OCI-LY7 (cell line): ENCODE results near the gene ZNF555. TPM values are rescaled to one million over a fixed set of nuclear protein-coding genes. Genes with fewer than 3 reads are reported as not detected.

Experiments
- BruUV-seq: library from RNA; stranded (reverse); fragments of 400-500 nt; replicated peaks from 2 replicates; lab custom pipeline; 2021; lab: Mats Ljungman, UMichigan
- CTCF ChIA-PET: fragments of 300-600 bp; sonication (Branson Sonifier 250); formaldehyde crosslinking; loops from one replicate; lab custom pipeline; 2022; ENCODE audit warnings: antibody characterized with exemption; ENCODE audit not compliant: unreplicated experiment; lab: Charles Lee
- POLR2A ChIA-PET: fragments of 300-600 bp; sonication (Branson Sonifier 250); formaldehyde crosslinking; loops from one replicate; lab custom pipeline; 2022; ENCODE audit warnings: antibody characterized with exemption; lab: Charles Lee
- DNase-seq: peaks from one replicate; pipeline ENCODE4 v3.0.0-alpha.2; 2015; ENCODE audit warnings: low spot score
- H2AFZ ChIP-seq: fragments of 200-600 bp; sonication (generic), shearing (Covaris generic); 2 replicates; pipeline ENCODE4 v1.6.1; 2014; ENCODE audit warnings: mild to moderate bottlenecking, antibody characterized with exemption, low read length, moderate library complexity
- H3K27ac ChIP-seq: fragments of 200-600 bp; sonication (generic); 2 replicates; pipeline ENCODE4 v1.5.1; 2014; ENCODE audit warnings: mixed run types, low read depth, mild to moderate bottlenecking, moderate library complexity, low read length, inconsistent platforms; ENCODE audit not compliant: poor library complexity, severe bottlenecking
- H3K36me3 ChIP-seq: fragments of 200-600 bp; sonication (generic); 2 replicates; pipeline ENCODE4 v1.6.1; 2014; ENCODE audit warnings: mild to moderate bottlenecking, antibody characterized with exemption, low read length, moderate library complexity, mixed read lengths; ENCODE audit not compliant: insufficient read depth
- H3K4me1 ChIP-seq: fragments of 200-600 bp; sonication (generic); 2 replicates; pipeline ENCODE4 v1.5.1; 2014; ENCODE audit warnings: mild to moderate bottlenecking, low read length; ENCODE audit not compliant: insufficient read depth, poor library complexity, severe bottlenecking
- H3K4me2 ChIP-seq: fragments of 200-600 bp; sonication (generic); 2 replicates; pipeline ENCODE4 v1.6.1; 2014; ENCODE audit warnings: mild to moderate bottlenecking, low read length
- H3K4me3 ChIP-seq: fragments of 200-600 bp; sonication (generic); 2 replicates; pipeline ENCODE4 v1.5.1; 2014; ENCODE audit warnings: mild to moderate bottlenecking, low read depth, low read length; ENCODE audit not compliant: poor library complexity, severe bottlenecking
- H3K79me2 ChIP-seq: fragments of 200-600 bp; sonication (generic); 2 replicates; pipeline ENCODE4 v1.6.1; 2016; ENCODE audit warnings: low read depth, mild to moderate bottlenecking, low read length, moderate library complexity, mixed read lengths; ENCODE audit not compliant: insufficient read depth
- H3K9me2 ChIP-seq: fragments of 200-600 bp; sonication (generic); 2 replicates; pipeline ENCODE4 v1.6.1; 2016; ENCODE audit warnings: mild to moderate bottlenecking, low read length, mixed read lengths; ENCODE audit not compliant: insufficient read depth
- H3K9me3 ChIP-seq: fragments of 200-600 bp; sonication (generic); 2 replicates; pipeline ENCODE4 v1.6.1; 2014; ENCODE audit warnings: mild to moderate bottlenecking, mixed run types, low read length, mixed read lengths
- H4K20me1 ChIP-seq: fragments of 200-600 bp; sonication (generic); 2 replicates; pipeline ENCODE4 v1.6.1; 2014; ENCODE audit warnings: mild to moderate bottlenecking, antibody characterized with exemption, low read length, moderate library complexity, mixed read lengths; ENCODE audit not compliant: insufficient read depth
- EZH2phosphoT487 ChIP-seq: fragments of 200-600 bp; sonication (generic); IDR thresholded peaks from 2 replicates; pipeline ENCODE4 v1.6.1; 2018; ENCODE audit warnings: low read depth, borderline replicate concordance, mild to moderate bottlenecking, mixed run types, antibody characterized with exemption, low read length, moderate library complexity, mixed read lengths
- intact Hi-C: fragments of 100-400 bp; cut with micrococcal nuclease; formaldehyde crosslinking; loops from one replicate; pipeline ENCODE4 v1.10.0; 2022; ENCODE audit not compliant: unreplicated experiment
- total RNA-seq, 2 experiments: library from RNA; depleted of rRNA in 1 of 2; stranded (reverse); fragments of >200 nt in 1 of 2; shearing (Covaris generic) in 1 of 2; gene quantifications; 2 replicates each; pipeline ENCODE4 v1.2.3, GENCODE V29; 2014 to 2022
- TF ChIP-seq, protein P1 (sequence below): fragments of 200-600 bp; sonication (generic); conservative IDR thresholded peaks from 2 replicates; pipeline ENCODE4 v1.5.1; 2014; ENCODE audit warnings: mild to moderate bottlenecking, antibody characterized with exemption, low read length, moderate library complexity, mixed read lengths

ZNF555 gene
- total RNA-seq, 2 experiments from 2014 or later = 2.4 to 5.1 TPM

DNA sequence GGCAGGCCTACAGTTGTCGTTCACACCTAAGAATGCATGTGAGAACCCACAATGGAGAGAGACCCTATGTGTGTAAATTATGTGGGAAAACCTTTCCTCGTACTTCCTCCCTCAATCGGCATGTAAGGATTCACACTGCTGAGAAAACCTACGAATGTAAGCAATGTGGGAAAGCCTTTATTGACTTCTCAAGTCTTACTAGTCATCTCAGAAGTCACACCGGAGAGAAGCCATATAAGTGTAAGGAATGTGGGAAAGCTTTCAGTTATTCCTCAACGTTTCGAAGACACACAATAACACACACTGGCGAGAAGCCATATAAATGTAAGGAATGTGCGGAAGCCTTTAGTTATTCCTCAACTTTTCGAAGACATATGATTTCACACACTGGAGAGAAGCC lies 11.3 kb downstream of the ZNF555 start:
- H2AFZ ChIP-seq = no peak overlapping the region
- H3K36me3 ChIP-seq = peaks cover 40% of the 10 kb centered on the region
- no peaks in the 10 kb centered on the region for H3K79me2 ChIP-seq
- H3K4me2 ChIP-seq = no peak overlapping the region
- TF ChIP-seq EZH2phosphoT487 = no peak
- TF ChIP-seq, protein P1, sequence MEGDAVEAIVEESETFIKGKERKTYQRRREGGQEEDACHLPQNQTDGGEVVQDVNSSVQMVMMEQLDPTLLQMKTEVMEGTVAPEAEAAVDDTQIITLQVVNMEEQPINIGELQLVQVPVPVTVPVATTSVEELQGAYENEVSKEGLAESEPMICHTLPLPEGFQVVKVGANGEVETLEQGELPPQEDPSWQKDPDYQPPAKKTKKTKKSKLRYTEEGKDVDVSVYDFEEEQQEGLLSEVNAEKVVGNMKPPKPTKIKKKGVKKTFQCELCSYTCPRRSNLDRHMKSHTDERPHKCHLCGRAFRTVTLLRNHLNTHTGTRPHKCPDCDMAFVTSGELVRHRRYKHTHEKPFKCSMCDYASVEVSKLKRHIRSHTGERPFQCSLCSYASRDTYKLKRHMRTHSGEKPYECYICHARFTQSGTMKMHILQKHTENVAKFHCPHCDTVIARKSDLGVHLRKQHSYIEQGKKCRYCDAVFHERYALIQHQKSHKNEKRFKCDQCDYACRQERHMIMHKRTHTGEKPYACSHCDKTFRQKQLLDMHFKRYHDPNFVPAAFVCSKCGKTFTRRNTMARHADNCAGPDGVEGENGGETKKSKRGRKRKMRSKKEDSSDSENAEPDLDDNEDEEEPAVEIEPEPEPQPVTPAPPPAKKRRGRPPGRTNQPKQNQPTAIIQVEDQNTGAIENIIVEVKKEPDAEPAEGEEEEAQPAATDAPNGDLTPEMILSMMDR = no peak
- BruUV-seq = no TSS peak
- H3K9me3 ChIP-seq = no peaks in the 10 kb centered on the region
- intact Hi-C loops = no loop called here
- ChIA-PET POLR2A (no interaction called here), CTCF (no interaction called here)
- H3K27ac ChIP-seq = no peak overlapping the region
- no peak for DNase-seq
- H3K4me3 ChIP-seq = no peak overlapping the region
- H4K20me1 ChIP-seq = no peaks in the 10 kb centered on the region
- peaks cover 10% of the 10 kb centered on the region for H3K4me1 ChIP-seq
- no peaks in the 10 kb centered on the region for H3K9me2 ChIP-seq

DNA sequence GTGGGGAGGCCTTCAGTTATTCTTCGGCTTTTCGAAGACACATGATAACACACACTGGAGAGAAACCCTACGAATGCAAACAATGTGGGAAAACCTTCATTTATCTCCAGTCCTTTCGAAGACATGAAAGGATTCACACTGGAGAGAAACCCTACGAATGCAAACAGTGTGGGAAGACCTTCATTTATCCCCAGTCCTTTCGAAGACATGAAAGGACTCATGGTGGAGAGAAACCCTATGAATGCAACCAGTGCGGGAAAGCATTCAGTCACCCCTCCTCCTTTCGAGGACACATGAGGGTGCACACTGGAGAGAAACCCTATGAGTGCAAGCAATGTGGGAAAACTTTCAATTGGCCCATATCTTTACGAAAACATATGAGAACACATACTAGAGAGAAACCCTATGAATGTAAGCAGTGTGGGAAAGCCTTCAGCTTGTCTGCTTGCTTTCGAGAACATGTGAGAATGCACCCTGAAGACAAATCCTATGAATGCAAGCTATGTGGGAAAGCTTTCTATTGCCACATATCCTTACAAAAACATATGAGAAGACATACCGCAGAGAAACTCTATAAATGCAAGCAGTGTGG lies 11.8 kb downstream of the ZNF555 start:
- H3K4me2 ChIP-seq = no peak overlapping the region
- no peak for DNase-seq
- no peak for TF ChIP-seq EZH2phosphoT487
- TF ChIP-seq, protein P1 = no peak
- H3K4me1 ChIP-seq = peaks cover 10% of the 10 kb centered on the region
- ChIA-PET POLR2A (no interaction called here), CTCF (no interaction called here)
- no peaks in the 10 kb centered on the region for H3K9me3 ChIP-seq
- no peaks in the 10 kb centered on the region for H3K79me2 ChIP-seq
- intact Hi-C loops = no loop called here
- no peak overlapping the region for H2AFZ ChIP-seq
- H3K9me2 ChIP-seq = no peaks in the 10 kb centered on the region
- BruUV-seq = no TSS peak
- no peak overlapping the region for H3K27ac ChIP-seq
- H3K36me3 ChIP-seq = peaks cover 40% of the 10 kb centered on the region
- no peak overlapping the region for H3K4me3 ChIP-seq
- H4K20me1 ChIP-seq = no peaks in the 10 kb centered on the region

- Histone ChIP-seq H3K79me2 (no peaks in the 10 kb centered on the region), H3K9me2 (no peaks in the 10 kb centered on the region), H3K9me3 (no peaks in the 10 kb centered on the region), H4K20me1 (no peaks in the 10 kb centered on the region), H3K36me3 (peaks cover 40% of the 10 kb centered on the region), H3K4me1 (peaks cover 8% of the 10 kb centered on the region), H3K4me3 (no peak overlapping the region), H3K4me2 (no peak overlapping the region), H3K27ac (no peak overlapping the region), H2AFZ (no peak overlapping the region)
- POLR2A ChIA-PET = interaction anchor here (0.6 kb wide), 1 partner anchor 37 kb away, joined by 3 read pairs; no protein-coding TSS in a partner anchor
- intact Hi-C loops = no loop called here
- no peak for TF ChIP-seq EZH2phosphoT487
- CTCF ChIA-PET = no interaction called here
- no peak for DNase-seq
- no TSS peak for BruUV-seq
These were observed 13.6 kb downstream of the ZNF555 start for GRCh38 chr19:2854849-2855248.
